ENCODE measurements around the gene UBE3D.

Gene UBE3D, protein sequence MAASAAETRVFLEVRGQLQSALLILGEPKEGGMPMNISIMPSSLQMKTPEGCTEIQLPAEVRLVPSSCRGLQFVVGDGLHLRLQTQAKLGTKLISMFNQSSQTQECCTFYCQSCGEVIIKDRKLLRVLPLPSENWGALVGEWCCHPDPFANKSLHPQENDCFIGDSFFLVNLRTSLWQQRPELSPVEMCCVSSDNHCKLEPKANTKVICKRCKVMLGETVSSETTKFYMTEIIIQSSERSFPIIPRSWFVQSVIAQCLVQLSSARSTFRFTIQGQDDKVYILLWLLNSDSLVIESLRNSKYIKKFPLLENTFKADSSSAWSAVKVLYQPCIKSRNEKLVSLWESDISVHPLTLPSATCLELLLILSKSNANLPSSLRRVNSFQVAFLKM

DNA sequence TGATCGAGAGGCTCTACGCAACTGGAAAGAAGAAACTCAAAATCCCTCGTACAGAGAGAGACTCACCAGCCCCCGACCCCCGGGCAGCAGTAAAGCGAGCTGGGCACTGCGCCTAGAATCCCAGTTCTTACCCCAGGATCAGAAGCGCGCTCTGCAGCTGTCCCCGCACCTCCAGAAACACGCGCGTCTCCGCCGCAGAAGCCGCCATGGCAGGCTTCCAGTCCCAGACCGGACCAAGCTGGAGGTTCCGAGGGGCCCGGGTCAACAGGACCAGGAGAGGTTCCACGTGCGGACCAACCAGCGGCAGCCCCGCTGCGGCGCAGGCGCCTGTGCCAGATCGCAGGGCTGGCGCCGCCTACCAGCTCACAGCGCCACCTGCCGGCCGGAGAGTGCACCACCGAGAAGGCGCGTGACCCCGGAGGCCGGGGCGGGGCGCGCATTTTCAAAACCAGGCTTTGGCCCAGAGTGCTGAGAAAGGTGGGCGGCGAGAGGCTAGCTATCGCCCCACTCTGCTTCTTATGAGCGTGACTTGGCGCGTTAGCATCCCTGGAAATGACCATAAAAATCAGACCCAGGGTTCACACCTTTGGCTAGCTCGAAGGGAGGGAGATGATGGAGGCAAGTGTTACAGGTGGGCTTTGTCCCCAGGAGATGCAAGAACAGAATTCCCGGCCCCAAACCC, at the start of gene UBE3D:
UBE3D (minus strand) TSS at position 331 of the 682 bp plus-strand sequence; CDS start at position 208, 123 bp downstream.
- DNase-seq, result peak; percentile 83

DNA sequence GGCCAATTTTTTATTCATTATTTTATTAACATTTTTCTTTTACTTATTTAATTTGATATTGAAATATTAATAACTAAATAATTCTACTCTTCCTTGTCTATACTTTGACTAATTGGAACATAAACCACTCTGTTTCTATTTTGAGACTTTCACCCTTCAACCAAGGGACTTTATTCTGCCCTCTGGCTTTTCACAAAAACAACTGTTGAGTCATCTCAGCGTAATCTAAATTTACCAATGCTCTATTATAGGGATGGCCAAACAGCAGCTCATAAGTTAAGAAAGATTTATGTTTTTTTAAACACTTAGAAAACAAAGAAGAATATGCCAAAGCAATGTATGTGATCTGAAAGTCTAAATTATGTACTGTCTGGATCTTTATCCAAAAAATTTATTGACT, 48.5 kb upstream of the UBE3D start:
- DNase-seq, result no peak

DNA sequence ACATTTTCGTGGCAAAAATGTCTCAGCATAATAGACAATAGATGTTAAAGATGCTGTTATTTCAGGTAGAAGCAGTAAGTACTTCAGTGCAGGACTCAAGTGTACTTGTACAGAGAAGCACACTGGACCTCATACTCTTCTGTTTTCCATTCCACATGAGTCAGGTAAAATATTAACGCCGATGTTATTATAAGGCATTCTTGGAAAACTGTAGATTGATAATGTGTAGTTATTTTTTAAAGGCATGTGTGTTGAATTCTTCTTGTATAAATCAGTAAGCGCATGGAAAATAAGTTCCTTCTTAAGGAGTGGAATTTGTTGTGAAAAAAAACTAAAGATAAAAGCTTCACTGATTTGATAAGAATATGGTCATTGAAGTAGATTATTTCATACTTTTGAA, 47.6 kb upstream of the UBE3D start:
- no peak for DNase-seq

DNA sequence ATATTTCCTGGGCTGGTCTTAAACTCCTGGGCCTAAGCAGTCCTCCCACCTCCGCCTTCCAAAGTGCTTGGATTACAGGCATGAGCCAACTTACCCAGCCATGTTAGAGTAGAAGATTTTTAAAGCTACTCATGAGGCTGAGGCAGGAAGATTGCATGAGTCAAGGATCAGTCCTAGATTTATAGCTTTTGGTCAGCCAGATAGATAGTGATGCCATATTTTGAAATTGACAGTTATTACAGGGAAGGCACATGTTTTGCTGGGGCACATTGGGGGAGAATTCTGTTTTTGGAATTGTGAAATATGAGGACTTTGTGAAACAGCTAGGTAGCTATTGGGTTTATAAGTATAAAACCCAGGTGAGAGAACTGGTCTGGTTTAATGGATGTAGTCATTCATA, 42.7 kb upstream of the UBE3D start:
- DNase-seq, result no peak

DNA sequence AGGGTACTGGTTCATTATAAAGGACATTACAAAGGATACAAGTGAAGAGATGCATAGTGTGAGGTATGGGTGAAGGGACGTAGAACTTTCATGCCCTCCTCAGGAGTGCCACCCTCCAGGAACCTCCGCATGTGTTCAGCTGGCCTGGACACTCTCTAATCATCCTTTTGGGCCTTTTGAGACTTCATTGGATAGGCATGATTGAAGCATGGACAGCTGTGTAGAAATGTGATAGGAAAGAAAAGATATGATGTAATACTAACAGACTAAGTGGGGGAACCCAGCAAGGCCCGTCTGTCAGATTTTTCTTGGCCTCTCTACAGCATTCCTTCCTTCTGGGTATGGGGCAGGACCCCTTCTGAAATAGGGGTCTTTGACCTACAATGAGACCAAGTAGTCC, 32.9 kb upstream of the UBE3D start:
- no peak for DNase-seq

DNA sequence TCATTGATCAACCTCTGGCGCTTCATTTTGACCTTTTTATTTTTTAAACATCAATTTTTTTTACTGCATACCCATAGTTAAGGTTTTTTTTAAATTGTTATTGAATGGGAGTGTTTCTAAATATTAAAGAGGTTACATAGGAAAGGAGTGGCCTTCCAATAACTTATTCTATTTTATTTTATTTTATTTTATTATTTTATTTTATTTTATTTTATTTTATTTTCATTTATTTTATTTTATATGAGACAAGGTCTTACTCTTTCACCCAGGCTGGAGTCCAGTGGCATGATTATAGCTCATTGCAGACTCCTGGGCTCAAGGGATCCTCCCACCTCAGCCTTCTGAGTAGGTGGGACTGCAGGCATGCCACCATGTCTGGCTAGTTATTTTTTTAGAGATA, 32.0 kb upstream of the UBE3D start:
- no peak for DNase-seq

DNA sequence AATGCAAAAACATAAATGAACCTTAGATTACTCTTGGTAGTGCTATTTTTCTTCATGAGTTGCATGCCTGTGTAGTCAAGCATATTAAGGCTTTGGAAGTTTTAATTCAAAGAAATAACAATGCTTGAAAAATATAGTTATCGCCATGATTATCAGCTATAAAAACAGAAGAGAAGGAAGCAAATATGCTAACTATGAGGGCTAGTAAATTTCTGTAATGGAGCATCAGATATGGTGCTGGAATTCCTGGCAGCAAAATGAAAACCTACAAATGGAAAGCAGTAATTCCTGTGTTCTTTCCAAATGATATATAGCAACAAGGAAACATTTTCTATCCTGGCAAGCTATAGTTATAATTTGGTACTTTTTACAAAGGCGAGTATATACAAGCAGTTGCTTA, 31.6 kb upstream of the UBE3D start:
- DNase-seq, result no peak

DNA sequence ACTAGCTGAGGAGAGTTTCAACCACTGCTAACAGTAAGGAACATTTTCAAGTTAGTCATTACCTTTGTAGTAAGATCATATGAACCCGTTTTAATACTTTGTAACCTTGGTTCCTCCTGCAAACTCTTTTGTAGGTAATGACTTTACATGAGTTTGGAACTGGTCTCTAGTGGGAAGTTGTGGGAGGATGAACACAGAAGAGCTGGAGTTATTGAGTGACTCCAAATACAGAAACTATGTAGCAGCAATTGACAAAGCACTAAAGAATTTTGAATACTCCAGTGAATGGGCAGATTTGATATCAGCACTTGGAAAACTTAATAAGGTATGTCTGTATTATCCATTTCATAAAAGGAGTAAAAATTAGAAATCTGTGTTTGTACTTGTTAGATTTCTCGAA, 31.1 kb upstream of the UBE3D start:
- no peak for DNase-seq

DNA sequence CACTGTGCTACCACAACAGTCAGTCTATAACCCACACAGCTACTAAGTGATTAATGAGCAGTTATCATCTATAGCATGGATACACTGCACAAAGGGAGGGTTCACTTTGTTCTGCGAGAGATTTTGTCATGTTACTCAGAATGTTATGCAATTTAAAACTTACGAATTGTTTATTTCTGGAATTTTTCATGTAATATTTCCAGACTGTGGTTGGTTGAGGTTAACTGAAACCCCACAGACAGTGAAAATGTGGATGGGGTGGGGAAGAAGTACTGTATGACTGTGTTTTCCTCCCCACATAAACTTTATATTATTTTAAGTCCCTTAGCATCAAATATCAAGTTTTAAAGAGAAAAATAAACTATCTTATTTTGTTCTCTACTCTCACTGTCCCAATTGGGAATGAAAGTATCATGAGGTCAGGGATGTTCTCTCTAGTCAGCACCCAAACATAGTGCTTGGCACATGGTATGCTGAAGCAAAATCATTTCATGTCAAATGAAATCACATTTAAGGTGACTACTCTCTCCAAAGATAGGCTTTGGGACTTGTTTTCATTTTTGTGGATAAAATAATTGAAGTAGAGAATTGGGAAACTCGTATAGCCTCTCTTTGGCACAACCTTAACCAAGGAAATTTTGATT, 27.2 kb upstream of the UBE3D start:
- no peak for DNase-seq

DNA sequence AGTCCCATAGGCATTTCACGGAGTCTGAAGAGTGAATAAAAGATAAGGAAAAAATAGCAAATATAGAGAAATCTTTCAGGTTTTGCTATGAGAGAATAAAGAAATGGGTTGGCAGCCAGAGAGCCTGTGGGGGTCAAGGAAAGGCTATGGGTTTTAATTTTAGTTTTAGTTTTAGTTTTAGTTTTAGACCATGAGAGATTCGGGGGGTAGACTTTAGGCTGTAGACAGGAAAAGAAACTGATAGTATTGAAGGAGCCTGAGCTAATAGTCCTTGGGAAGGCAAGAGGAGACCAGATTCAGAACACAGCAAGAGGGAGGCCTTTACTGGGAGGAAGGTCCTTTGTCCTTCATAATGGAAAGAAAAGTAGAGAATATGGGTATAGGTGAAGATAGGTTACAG, 21.1 kb upstream of the UBE3D start:
- no peak for DNase-seq

DNA sequence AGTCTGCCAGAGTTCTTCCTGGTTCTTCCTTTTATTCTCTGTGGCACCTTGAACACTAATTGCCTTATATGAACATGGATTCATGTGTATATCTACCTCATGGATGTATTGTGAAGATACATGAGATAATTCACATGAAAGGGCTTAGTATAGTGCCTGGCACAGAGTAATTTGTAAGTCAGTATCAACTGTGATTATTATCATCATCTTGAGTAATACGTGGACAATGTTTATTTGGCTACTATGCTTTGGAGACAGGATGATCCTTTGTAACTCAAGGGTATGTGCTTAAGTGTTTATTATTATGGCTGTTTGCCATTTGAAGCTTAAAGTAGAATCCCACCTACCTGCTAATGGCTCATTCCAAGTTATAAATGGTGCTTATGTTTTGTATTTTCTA, 17.8 kb upstream of the UBE3D start:
- DNase-seq, result no peak

DNA sequence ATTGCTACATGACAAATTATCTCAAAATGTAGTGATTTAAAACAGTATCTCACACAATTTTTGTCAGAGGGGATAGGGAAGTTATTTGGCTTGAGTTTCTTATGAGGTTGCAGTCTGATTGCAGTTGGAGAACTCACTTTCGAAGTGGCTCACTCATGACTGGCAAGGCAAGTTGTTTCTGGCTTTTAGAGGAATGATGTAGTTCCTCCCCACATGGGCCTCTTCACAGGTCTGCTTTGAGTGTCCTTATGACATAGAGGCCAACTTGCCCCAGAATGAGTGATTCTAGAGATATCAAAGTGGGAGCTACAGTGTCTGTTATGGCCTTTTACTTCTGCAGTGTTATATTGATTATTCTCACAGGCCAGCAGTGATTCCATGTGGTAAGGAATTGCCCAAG, 8.0 kb upstream of the UBE3D start:
- no peak for DNase-seq

DNA sequence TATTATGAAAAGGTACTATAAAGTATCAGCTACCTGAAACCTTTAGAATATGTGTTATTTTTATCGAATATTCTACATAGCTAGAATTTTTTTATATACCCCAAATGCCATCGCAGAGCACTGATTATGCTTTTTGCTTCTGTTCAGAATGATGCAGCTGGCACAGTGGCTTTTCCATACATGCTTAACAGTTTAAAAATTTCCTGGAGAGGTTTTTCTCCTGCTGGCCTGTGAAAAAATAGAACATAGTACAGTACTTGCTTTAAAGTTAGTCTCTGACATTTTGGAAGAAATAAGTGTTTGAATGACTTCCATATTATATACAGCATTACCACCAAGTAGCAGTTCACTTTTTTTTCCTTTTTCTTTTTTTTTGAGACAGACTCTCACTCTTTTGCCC, 7.1 kb upstream of the UBE3D start:
- no peak for DNase-seq

DNA sequence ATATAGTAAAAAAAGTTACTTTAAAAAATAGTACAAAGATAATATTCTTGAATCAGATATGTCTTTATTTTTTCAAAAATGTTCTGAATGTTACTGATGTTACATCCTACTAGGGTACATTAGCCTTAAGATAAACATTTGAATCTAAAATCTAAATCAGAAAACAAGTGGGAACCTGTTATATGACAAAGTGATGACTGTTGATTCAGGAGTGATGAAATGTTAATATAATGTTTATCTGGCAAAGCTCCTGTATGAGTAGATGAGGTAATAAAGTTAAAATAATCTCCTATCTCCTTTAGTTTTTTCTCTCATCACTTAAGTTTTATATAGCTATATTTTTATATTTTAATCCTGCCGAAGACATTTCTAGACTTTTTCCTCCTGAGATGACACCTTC, 6.1 kb upstream of the UBE3D start:
- DNase-seq, result no peak

DNA sequence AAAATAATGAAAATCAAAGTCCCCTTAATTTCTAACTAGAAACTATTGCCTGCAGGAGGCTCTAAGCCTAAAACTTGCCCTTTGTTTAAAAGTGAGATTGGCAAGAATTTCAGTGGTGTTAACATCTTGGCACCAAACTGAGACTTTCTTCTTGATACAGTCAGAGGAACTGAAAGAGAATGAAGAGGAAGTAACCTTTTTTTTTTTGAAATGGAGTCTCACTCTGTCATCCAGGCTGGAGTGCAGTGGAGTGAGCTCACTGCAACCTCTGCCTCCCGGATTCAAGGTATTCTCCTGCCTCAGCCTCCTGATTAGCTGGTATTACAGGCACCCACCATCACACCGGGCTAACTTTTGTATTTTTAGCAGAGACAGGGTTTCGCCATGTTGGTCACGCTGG, 5.4 kb upstream of the UBE3D start:
- DNase-seq, result no peak

DNA sequence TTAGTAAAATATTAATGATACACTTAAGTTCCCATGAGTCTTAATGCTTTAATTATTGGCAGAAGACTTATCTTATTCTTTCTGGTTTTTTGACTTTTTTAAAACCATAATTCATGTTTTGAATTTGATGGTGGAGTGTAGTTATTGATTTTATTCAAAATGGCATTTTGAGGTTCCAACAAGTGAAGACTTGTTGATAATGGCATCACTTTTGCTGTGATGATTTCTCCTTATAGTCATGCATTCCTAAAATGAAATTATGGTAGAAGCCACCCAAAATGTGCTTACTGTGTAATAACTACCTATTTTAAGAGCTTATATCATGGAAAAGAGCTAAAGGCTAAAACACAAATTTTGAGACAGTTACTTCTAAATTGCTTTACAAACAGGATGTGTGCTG, 4.0 kb upstream of the UBE3D start:
- DNase-seq, result no peak

DNA sequence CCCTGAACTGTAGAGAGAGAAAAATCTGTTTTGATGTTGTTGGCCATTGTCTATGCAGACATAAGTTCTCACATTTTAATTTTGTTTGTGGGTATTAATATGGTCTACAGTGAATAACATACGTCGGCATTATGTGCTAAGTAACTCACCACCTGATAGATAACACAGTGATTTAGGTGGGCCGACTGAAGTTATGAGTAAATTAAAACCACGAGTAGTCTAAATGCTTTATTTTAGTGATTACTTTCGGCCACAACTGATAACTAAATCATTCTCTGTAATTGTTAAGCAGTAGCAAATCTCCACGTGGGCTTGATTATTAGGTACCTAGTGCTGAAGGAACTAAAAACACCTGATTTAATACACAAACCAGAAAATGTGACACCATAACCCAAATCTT, 3.0 kb upstream of the UBE3D start:
- DNase-seq, result no peak

DNA sequence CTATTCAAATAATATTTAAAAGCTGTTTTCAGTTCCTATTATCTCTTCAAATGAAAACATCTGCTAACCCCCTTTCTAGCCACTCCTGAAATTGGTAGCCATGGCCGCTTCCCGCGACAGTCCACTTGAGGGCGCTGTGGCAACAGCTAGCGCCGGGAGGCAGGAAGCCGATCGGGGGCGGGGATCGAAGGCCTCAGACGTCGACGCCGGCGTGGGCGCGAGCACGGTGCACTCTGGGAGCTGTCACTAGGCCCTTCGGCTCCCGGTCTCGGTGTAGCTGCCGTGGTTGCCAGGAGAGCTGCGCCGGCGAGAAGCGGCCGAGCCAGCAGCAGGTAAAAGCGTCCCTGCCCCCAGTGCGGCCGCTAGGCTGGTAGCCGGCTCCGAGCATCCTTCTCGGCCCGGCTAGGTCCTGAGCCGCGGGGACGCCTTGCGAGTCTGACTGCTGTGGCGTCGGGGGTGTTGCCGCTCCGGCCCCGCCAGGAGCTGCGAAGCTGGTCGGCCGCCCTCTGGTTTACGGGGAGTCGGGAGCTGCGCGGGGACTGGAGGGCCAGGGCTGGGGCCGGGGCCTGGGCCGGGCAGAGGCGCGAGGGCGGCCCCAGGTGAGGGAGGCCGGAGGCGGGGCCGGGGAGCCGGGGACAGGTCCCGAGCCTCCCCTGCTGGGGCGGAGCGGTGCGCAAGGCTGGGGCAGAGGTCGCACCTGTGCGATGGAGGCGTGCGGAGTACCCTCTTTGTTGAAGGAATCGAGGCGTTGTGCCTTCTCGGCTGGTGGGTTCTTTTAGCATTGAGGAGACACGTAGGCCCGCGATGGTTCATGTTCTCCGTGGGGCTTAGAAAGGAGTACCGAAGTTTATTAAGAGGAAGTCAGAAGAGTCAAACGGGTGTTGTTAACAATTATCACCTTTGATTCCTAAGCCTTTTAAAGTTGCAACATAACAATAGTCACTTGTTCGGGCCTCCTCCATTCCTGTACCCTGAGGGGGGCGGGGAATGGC, 2.1 kb upstream of the UBE3D start, which contains the start of gene DOP1A:
DOP1A (plus strand) TSS at position 224 of the 992 bp plus-strand sequence. CDS start 29,307 bp downstream, outside the sequence.
- DNase-seq, result peak; percentile 68

DNA sequence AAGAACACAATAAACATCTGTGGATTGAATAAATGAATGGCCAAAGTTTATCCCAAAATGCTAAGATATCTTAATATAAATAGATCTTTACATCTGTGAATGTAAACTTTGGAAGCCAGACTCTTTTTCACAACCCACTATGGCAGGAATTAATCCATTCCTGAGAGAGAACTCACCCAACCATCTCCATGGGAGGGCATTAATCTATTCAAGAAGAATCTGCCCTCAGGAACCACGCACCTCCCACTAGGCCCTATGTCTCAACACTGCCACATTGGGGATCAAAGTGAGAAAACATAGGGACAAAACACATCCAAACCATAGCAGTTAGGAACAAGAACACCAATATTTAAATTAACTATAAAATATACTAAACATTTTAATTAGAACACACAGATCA, 3.4 kb downstream of the UBE3D start:
- no peak for DNase-seq

DNA sequence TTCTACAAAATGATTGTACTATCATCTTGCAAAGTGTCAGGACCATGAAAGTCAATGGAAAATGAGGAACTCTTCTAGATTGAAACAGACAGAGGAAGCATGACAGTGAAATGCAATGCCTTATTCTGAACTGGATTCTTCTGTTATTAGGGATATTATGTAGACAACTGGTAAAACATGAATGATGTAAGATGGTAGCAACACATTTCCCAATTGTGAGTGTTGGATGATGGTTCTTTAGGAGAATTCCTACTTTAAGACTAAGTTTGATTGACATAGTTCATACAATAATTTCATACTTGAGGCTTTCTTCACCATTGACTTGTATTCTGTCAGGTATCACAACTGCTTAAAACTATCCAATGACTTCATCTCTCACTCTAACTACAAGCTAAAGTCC, 4.5 kb downstream of the UBE3D start:
- no peak for DNase-seq

DNA sequence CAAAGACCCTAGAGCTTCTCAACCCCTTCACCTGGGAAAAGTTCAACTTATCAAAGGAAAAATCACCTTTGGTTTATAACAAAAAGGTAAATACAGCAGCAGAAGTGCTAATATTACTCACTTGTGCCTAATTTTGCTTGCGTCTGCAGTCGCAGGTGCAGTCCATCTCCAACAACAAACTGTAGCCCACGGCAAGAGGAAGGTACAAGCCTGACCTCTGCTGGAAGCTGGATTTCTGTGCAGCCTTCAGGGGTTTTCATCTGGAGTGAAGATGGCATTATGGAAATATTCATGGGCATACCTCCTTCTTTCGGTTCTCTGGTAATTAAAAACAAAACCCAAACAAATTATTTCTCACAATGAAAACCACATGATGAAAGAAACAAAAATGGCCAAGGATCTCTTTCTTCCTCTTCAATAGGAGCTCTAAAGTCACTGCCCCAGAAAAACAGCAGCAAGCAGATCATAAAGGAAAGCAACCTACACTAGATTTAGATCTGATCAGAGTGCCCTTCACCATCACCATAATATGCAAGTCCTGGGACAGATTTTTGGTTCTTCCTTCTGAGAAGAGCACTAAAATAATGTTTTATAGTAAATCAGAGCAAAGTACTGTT, 7.8 kb downstream of the UBE3D start:
- DNase-seq, result no peak

DNA sequence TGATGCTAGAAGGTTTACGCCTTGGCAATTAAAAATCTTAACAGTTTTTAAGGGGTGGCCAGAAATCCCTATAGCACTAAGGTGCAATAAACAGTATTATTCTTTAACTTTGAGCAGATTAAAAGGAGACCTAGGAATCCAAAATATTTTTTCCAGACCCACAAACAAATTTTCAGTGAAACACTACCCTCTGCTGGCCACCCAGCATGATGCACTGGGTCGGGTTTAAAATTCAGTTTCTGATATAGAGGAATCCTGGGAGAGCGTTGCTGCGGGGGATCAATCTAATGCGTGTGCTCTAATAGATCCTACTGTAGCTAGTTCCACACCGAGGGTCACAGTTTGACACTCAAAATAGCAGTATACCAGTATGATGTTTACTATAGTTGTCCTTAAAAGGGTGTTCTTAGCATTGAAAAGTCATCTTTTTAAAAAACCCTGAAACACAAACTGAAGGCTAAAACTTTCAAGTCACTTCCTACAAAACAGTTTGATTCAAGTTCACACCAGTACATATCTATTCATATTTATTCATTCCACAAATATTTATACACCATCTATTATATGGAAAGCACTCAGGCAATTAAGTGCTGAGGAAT, 10.2 kb downstream of the UBE3D start:
- DNase-seq, result no peak
